ENCODE data around the gene PGS1.

PGS1 gene

DNA sequence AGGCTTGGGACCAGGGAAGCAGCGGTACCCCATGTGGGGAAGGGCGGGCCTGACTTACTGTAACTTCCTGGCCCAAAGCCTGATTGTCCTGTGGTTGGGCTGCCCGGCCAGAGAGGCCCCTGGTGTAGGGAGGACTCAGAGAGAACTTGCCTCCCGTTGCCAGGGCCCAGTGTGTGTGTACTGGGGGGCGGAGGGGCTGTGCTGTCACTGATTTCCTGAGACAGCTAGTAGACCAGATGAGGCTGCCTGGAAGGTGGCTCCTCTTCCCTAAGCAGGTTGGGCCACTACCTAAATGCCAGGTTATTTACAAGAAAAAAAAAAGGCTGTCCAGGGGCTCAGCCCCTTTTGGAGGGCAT lies 35.3 kb upstream of the PGS1 start:
- DNase-seq (ENCODE audit: extremely low read depth, low read depth), result no peak
- H3K4me3 ChIP-seq (replicated peaks; ENCODE audit: low read depth, low read length), result peak overlapping the region; percentile 29
- TF ChIP-seq, protein P1, sequence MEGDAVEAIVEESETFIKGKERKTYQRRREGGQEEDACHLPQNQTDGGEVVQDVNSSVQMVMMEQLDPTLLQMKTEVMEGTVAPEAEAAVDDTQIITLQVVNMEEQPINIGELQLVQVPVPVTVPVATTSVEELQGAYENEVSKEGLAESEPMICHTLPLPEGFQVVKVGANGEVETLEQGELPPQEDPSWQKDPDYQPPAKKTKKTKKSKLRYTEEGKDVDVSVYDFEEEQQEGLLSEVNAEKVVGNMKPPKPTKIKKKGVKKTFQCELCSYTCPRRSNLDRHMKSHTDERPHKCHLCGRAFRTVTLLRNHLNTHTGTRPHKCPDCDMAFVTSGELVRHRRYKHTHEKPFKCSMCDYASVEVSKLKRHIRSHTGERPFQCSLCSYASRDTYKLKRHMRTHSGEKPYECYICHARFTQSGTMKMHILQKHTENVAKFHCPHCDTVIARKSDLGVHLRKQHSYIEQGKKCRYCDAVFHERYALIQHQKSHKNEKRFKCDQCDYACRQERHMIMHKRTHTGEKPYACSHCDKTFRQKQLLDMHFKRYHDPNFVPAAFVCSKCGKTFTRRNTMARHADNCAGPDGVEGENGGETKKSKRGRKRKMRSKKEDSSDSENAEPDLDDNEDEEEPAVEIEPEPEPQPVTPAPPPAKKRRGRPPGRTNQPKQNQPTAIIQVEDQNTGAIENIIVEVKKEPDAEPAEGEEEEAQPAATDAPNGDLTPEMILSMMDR (IDR thresholded peaks at IDR 0.05; ENCODE audit: low read depth, low read length, missing control alignments), result no peak

DNA sequence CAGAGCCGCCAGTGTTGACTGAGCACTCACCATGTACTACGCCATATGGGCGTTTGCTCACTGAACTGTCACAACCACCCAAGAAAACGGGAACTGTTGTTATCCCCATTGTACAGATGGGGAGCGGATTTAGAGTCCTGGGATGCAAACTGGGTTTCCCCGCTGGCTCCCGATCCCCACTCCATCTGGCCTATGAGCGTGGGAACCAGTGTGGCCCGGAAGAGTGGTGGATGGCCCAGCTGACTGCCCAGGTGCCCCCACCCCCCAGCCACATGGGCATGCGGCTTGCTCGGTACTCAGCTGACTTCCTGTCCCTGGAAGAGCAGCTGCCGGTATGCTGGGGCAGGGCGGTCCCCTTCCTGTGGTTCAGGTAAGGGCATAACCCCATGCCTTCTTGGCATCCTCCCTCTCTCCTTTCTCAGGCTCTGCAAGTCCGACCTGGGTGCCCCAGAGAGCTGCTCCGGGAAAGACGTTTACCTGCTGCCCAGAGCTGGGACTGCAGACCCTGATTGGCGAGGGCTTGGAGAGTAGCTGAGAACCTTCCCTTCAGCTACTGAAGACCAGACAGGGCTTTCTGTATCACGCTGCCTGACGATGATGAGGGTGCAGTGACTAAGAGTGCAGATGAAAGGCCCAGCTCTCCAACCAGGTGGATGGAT lies 34.8 kb upstream of the PGS1 start:
- H3K4me3 ChIP-seq (replicated peaks; ENCODE audit: low read depth, low read length), result no peak overlapping the region
- DNase-seq (ENCODE audit: extremely low read depth, low read depth), result no peak
- TF ChIP-seq, protein P1 (IDR thresholded peaks at IDR 0.05; ENCODE audit: low read depth, low read length, missing control alignments), result no peak

DNA sequence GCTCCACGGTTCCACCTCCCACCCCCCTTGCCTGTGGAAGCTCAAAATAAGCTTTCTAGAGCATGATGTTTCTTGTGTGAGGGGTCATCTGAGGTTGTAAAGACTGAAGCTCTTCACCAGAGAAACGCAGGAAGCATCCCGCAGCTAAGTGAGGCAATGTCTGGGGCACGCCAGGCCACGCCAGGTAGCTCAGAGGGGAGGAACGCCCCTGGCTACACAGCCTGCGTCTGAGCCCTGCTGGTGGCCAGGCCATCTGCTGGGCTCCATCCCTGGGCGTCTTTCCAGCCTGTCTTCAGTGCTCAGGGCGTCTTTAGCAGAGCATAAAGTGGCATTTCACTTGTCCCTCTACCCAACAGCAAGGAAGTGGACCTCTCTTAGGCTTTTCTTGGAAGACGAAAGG lies 33.8 kb upstream of the PGS1 start:
- no peak for DNase-seq (ENCODE audit: extremely low read depth, low read depth)
- TF ChIP-seq, protein P1 (IDR thresholded peaks at IDR 0.05; ENCODE audit: low read depth, low read length, missing control alignments), result no peak
- no peak overlapping the region for H3K4me3 ChIP-seq (replicated peaks; ENCODE audit: low read depth, low read length)

DNA sequence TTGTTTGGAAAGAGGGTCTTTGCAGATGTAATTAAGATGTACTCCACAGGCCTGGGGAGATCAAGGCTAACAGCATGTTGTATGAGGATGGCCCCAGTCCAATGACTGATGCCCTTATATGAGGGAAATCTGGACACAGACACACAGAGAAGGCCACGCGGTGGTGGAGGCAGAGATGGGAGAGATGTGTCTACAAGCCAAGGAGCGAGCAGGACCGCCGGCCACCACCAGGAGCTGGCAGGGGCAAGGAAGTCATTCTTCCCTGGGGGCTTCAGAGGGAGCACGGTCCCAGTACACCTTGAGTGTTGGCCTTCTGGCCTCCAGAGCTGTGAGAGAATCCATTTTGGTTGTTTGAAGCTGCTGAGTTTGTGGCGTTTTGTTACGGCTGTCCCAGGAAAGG lies 33.3 kb upstream of the PGS1 start:
- no peak for DNase-seq (ENCODE audit: extremely low read depth, low read depth)
- no peak overlapping the region for H3K4me3 ChIP-seq (replicated peaks; ENCODE audit: low read depth, low read length)
- TF ChIP-seq, protein P1 (IDR thresholded peaks at IDR 0.05; ENCODE audit: low read depth, low read length, missing control alignments), result no peak

DNA sequence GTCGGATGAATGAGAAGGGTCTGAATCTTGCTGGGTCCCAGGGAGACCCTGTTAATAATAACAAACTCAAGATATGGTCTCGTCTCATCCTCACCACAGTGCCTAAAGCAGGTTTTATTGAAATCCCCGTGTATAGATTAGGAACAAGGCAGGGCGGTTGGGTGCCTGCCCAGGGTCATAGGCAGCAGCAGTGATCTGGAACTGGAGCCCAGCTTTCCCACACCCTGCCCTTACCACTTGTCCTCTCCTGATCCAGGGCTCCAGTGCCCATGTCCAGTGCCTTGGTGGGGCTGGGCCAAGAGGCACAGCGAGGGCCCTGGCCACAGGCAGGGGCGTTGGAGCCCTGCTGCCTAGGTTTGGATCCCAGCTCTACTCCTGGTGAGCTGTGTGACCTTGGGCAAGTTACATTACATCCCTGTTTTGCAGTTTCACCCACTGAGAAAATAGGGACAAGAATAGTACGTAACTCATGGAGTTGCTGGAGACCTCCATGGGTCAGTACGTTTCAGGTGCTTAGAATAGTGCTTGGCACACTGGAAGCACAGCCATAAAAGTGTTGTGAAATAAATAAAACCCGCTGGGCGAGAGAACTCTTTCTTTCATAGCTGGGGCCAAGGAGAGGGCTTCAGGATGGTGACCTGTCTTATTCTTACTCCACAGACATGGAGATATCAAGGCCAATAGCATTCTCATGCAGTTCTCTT lies 32.5 kb upstream of the PGS1 start:
- DNase-seq (ENCODE audit: extremely low read depth, low read depth), result no peak
- H3K4me3 ChIP-seq (replicated peaks; ENCODE audit: low read depth, low read length), result no peak overlapping the region
- TF ChIP-seq, protein P1 (IDR thresholded peaks at IDR 0.05; ENCODE audit: low read depth, low read length, missing control alignments), result no peak

DNA sequence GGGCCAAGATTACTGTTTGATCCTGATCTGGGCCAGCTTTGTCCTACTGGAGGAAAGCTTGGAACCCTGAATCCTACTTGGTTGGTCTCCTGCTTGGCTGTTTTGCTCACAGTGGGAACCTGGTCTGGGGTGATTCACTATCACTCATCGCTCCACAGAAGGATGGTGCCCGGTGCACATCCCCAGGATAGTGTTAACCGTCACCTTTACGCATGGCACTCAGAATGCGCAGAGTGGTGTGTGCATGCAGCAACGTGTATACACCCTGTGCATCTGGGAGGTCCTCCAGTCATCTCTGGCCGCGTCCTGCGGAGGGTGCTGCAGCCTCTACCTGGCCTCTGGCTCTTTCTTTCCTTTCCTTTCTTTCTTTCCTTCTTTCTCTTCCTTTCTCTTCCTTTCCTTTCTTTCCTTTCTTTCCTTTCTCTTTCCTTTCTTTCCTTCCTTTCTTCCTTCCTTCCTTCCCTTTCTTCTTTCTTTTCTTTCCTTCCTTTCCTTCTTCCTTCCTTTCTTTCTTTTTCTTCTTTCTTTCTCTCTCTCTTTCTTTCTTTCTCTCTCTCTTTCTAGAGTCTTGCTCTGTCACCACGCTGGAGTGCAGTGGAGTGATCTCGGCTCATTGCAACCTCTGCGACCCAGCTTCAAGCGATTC lies 31.7 kb upstream of the PGS1 start:
- TF ChIP-seq, protein P1 (IDR thresholded peaks at IDR 0.05; ENCODE audit: low read depth, low read length, missing control alignments), result no peak
- no peak for DNase-seq (ENCODE audit: extremely low read depth, low read depth)

More for the DNA sequence above, 31.7 kb upstream of the PGS1 start:
- no peak overlapping the region for H3K4me3 ChIP-seq (replicated peaks; ENCODE audit: low read depth, low read length)
